Measurements from ENCODE around the gene PMVK.

DNA sequence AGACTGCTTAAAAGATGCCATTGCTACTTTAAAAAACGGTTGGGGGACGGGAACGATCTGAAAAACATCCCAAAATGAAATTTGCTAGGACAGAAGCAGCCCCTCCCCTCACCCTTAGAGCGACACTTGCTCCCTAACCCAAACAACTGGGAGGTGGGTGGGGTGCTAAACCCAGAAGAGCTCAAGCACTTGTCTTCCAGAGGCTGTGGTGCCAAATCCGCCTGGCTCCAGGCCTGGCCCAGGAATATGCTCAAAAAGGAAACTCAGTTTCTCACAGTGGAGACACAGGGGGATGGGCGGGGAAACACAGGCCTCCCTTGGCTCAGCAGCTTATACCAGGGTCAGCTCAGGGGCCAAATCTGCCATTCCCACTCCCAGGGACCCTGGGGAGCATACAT, 20.0 kb upstream of the PMVK start:
- TF ChIP-seq, protein P1, sequence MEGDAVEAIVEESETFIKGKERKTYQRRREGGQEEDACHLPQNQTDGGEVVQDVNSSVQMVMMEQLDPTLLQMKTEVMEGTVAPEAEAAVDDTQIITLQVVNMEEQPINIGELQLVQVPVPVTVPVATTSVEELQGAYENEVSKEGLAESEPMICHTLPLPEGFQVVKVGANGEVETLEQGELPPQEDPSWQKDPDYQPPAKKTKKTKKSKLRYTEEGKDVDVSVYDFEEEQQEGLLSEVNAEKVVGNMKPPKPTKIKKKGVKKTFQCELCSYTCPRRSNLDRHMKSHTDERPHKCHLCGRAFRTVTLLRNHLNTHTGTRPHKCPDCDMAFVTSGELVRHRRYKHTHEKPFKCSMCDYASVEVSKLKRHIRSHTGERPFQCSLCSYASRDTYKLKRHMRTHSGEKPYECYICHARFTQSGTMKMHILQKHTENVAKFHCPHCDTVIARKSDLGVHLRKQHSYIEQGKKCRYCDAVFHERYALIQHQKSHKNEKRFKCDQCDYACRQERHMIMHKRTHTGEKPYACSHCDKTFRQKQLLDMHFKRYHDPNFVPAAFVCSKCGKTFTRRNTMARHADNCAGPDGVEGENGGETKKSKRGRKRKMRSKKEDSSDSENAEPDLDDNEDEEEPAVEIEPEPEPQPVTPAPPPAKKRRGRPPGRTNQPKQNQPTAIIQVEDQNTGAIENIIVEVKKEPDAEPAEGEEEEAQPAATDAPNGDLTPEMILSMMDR (IDR thresholded peaks at IDR 0.05): no peak
- TF ChIP-seq POLR2A (IDR thresholded peaks at IDR 0.05): no peak

Measured in thyroid gland (tissue), 4 donors.